K562 (cell line): ENCODE results near the gene TDRD12. TPM values are rescaled to one million over a fixed set of nuclear protein-coding genes. Genes with fewer than 3 reads are reported as not detected.

Source experiments
- GTF2A2 ChIP-seq: IDR thresholded peaks from 2 replicates; pipeline ENCODE4 v1.6.1; 2016; ENCODE audit warnings: mild to moderate bottlenecking, missing genetic modification characterization, missing compliant biosample characterization
- HDAC1 ChIP-seq, 2 experiments: fragments of 450-650 bp; IDR thresholded peaks; 2 replicates each; pipeline ENCODE4 v1.6.1; 2016 to 2017; ENCODE audit warnings: inconsistent platforms in 1 of 2, mild to moderate bottlenecking in 1 of 2, moderate library complexity in 1 of 2
- TARDBP ChIP-seq: fragments of 450-650 bp; IDR thresholded peaks from 2 replicates; pipeline ENCODE4 v1.6.1; 2016
- YY1 ChIP-seq, 3 experiments: IDR thresholded peaks; 2 replicates each; pipeline ENCODE4 v1.6.1; 2011; ENCODE audit warnings: low read length in 2 of 3, mild to moderate bottlenecking in 2 of 3, moderate library complexity in 2 of 3, borderline replicate concordance in 1 of 3, control low read depth in 1 of 3, low read depth in 1 of 3; ENCODE audit not compliant: insufficient read depth in 3 of 3, insufficient replicate concordance in 2 of 3, control insufficient read depth in 1 of 3, insufficient read length in 1 of 3; ENCODE audit errors: extremely low read depth in 1 of 3
- ZBTB17 ChIP-seq: fragments of 450-650 bp; formaldehyde crosslinking; IDR thresholded peaks from 2 replicates; pipeline ENCODE4 v1.4.0; 2020; ENCODE audit warnings: mild to moderate bottlenecking
- ZFP36 ChIP-seq: fragments of 150-350 bp; IDR thresholded peaks from 2 replicates; pipeline ENCODE4 v1.6.1; 2018; ENCODE audit warnings: low read length, low read depth; ENCODE audit not compliant: partially characterized antibody
- polyA plus RNA-seq, 8 experiments: library from polyadenylated mRNA; depleted of rRNA in 4 of 8; stranded (reverse) in 5 of 8; unstranded in 3 of 8; fragments of >200 nt; fragmentation: Nextera tagmentation in 2 of 8; fragmentation: Illumina TruSeq in 1 of 8; extraction: Ambion mirVana in 2 of 8; extraction: Trizol in 1 of 8; gene quantifications; 2 replicates each; pipeline versions ENCODE4 v1.2.1 to v1.2.3, GENCODE V29; 2011 to 2014; ENCODE audit warnings: inconsistent platforms in 1 of 8, missing spikeins in 1 of 8
- total RNA-seq, 7 experiments: library from RNA; depleted of rRNA in 6 of 7; stranded (reverse); fragments of >200 nt in 6 of 7; fragmentation: Illumina TruSeq in 2 of 7; extraction: Trizol in 2 of 7; gene quantifications; 2 replicates each; pipeline versions ENCODE4 v1.2.1 to v1.2.3, GENCODE V29; 2011 to 2021; ENCODE audit warnings: low replicate concordance in 1 of 7
- TF ChIP-seq, protein P1 (sequence below), 2 experiments: fragments of 450-650 bp; IDR thresholded peaks; 2 replicates each; pipeline ENCODE4 v1.6.1; 2016; ENCODE audit warnings: mild to moderate bottlenecking in 2 of 2, borderline replicate concordance in 1 of 2, low read depth in 1 of 2, moderate library complexity in 1 of 2
- TF ChIP-seq, protein P2 (sequence below), 2 experiments: IDR thresholded peaks; 2 replicates each; pipeline ENCODE4 v1.6.1; 2011; ENCODE audit warnings: borderline replicate concordance in 1 of 2, control low read depth in 1 of 2, low read depth in 1 of 2, low read length in 1 of 2, mild to moderate bottlenecking in 1 of 2, mixed read lengths in 1 of 2, moderate library complexity in 1 of 2; ENCODE audit not compliant: insufficient read depth in 1 of 2, insufficient read length in 1 of 2, poor library complexity in 1 of 2, severe bottlenecking in 1 of 2; ENCODE audit errors: extremely low read depth in 1 of 2
- TF ChIP-seq, protein P3 (sequence below): fragments of 250-450 bp; sonication (Bioruptor Pico); IDR thresholded peaks from 2 replicates; pipeline ENCODE4 v1.5.0; 2021; ENCODE audit warnings: mild to moderate bottlenecking, moderate library complexity
- TF ChIP-seq, protein P4 (sequence below), 2 experiments: fragments of 250-450 bp in 1 of 2; fragments of 450-650 bp in 1 of 2; sonication (Bioruptor Pico) in 1 of 2; IDR thresholded peaks; 2 replicates each; pipeline versions ENCODE4 v1.6.1 to v1.8.0; 2016 to 2021; ENCODE audit warnings: mild to moderate bottlenecking in 2 of 2, moderate library complexity in 2 of 2, missing compliant biosample characterization in 1 of 2, missing genetic modification characterization in 1 of 2

The TDRD12 gene
- total and polyA plus RNA-seq, 9 of the 15 experiments (the other 6 are each of a cell fraction or from before 2014, with no cell fraction given): 0.03 TPM; not detected in 8

DNA sequence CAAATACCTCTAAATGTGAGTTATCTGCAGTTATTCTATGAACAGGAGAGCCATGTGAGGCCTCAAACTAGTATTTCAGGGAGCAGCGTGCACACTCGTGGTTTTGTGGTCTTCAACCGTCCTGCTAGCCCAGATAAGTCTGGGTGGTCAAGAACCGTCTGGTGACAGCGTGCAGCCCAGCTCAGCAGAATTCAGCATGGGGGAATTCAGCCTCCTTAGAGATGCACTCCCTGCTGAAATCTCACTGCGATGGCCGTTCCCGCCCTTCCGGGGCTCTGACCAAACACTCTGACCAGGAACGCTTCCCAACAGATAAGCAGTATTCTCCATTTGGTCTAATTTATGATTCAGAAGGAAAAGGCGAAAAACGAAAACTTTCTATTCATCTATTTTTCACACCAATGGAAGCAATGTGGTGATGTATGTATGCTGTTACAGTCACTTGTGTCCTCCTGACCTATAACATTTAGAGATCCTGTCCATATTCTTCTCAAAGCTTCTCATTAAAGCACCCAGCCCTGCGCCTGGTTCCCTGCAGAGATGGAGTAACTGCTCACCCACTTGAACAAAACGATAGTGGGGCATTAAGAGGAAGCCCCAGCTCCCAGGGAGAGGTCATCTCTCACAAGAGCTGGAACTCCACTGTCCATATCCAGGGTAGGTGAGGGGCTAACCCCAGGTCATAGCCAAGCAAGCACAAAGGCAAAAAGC, 47.5 kb upstream of the TDRD12 start (continued):
- TF ChIP-seq, protein P1, sequence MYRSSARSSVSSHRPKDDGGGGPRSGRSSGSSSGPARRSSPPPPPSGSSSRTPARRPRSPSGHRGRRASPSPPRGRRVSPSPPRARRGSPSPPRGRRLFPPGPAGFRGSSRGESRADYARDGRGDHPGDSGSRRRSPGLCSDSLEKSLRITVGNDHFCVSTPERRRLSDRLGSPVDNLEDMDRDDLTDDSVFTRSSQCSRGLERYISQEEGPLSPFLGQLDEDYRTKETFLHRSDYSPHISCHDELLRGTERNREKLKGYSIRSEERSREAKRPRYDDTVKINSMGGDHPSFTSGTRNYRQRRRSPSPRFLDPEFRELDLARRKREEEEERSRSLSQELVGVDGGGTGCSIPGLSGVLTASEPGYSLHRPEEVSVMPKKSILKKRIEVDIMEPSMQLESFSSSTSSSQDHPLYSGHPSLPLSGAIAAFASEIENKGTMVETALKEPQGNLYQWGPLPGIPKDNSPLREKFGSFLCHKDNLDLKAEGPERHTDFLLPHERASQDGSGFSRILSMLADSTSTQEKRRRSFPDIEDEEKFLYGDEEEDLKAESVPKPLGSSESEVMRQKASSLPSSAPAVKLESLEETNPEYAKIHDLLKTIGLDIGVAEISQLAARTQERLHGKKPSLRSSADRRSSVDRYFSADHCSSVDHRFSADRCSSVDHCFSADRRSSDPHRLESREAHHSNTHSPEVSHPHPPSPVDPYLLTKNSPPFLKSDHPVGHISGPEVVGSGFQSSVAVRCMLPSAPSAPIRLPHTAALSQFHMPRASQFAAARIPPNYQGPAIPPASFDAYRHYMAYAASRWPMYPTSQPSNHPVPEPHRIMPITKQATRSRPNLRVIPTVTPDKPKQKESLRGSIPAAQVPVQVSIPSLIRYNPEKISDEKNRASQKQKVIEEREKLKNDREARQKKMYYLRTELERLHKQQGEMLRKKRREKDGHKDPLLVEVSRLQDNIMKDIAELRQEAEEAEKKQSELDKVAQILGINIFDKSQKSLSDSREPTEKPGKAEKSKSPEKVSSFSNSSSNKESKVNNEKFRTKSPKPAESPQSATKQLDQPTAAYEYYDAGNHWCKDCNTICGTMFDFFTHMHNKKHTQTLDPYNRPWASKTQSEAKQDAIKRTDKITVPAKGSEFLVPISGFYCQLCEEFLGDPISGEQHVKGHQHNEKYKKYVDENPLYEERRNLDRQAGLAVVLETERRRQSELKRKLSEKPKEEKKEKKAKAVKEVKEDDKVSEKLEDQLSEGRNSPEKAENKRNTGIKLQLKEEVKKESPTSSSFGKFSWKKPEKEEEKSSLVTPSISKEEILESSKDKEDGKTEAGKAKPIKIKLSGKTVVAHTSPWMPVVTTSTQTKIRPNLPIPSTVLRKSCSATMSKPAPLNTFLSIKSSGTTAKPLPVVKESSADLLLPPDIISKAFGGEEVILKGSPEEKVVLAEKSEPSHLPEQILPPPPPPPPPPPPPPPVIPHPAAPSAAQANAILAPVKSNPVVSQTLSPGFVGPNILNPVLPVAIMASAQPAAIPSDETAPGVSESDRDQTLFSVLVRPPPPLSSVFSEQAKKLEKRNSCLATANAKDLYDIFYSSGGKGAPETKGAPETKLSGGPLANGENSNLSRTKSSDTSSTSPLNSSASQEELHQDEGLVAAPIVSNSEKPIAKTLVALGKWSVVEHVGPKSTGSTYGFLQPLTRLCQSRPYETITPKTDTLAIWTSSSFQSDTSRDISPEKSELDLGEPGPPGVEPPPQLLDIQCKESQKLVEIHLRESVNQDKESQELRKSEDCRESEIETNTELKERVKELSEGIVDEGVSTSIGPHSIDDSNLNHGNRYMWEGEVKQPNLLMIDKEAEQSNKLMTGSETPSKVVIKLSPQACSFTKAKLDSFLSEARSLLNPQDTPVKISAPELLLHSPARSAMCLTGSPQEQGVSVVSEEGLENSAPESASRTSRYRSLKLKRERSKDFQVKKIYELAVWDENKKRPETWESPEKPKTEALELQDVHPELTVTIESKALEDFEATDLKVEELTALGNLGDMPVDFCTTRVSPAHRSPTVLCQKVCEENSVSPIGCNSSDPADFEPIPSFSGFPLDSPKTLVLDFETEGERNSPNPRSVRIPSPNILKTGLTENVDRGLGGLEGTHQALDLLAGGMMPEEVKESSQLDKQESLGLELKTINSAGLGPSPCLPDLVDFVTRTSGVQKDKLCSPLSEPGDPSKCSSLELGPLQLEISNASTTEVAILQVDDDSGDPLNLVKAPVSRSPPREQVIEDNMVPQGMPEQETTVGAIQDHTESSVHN (IDR thresholded peaks at IDR 0.05; ENCODE audit: borderline replicate concordance in 1 of 2, low read depth in 1 of 2): peak in 1 of 2 experiments; percentile 69; a peak in 1 of 4 replicates
- TF ChIP-seq ZBTB17 (CRISPR knock-in tag) (peak; percentile 83; the same call in 1 of the 2 replicates), YY1 (IDR thresholded peaks at IDR 0.05; ENCODE audit: borderline replicate concordance in 1 of 3, control insufficient read depth in 1 of 3, extremely low read depth in 1 of 3, insufficient read depth in 3 of 3, insufficient read length in 1 of 3, insufficient replicate concordance in 2 of 3, low read depth in 1 of 3, low read length in 2 of 3) (peak in 2 of 3 experiments; percentile 55 to 78), GTF2A2 (no peak), TARDBP (no peak), HDAC1 (IDR thresholded peaks at IDR 0.05) (peak in 1 of 2 experiments; percentile 85; a peak in 2 of 4 replicates), ZFP36 (peak; percentile 59)
- TF ChIP-seq, protein P2, sequence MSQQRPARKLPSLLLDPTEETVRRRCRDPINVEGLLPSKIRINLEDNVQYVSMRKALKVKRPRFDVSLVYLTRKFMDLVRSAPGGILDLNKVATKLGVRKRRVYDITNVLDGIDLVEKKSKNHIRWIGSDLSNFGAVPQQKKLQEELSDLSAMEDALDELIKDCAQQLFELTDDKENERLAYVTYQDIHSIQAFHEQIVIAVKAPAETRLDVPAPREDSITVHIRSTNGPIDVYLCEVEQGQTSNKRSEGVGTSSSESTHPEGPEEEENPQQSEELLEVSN (IDR thresholded peaks at IDR 0.05; ENCODE audit: borderline replicate concordance in 1 of 2, extremely low read depth in 1 of 2, insufficient read depth in 1 of 2, insufficient read length in 1 of 2, low read depth in 1 of 2, low read length in 1 of 2, poor library complexity in 1 of 2, severe bottlenecking in 1 of 2): peak; percentile 83 to 95
- TF ChIP-seq, protein P3, sequence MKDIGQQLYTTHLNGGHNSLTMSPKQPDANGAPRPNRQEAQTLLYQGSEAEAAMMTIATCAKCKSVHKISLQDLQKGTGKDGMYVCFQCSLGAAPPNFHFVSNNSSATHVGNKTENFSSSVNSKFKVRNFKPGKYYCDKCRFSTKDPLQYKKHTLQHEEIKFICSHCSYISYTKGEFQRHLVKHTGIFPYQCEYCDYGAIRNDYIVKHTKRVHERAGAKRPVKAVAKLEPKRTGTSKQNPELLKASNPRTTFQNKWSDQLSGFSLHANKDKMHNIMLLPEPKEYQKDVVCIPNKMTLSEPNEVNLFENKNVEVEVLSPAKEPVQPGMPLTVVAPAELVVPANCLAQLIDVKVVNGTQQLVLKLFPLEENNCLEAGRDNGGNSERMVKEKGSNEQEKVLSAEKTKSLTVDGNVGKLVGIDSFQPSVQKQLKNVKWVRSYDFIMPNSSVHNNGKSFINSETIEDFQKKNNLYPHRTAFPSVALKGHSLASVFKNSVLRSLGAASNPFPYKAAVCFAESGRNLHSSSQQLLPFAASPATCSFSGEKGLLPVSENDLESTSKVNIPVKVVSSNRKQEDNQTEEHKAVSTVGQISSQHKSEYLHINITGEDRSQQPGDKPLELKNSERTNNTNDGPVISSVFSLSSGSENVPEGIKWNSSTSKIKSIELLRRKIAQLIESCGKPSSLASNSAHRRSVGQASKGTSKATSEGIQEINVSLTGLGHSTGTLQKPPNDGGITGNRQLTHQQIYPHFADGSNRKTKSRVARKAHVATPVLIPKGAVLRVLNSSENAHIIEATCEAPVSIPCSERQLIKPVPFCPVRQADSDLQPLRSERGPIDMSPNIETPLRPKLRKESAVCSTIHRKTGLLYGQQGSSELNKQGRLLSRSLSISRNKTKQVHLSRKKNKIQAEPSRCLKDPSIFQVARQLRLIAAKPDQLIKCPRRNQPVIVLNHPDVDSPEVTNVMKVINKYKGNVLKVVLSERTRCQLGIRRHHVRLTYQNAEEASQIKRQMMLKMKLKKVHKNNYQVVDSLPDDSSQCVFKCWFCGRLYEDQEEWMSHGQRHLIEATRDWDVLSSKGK: no peak
- TF ChIP-seq, protein P4, sequence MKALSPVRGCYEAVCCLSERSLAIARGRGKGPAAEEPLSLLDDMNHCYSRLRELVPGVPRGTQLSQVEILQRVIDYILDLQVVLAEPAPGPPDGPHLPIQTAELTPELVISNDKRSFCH (CRISPR knock-in tag; IDR thresholded peaks at IDR 0.05): no peak
- TF ChIP-seq, protein P4 (tag; IDR thresholded peaks at IDR 0.05): 0 out of 2 replicates have a peak, but pooled peaks have one; percentile 16
